ENCODE data around the gene ZNF429. TPM values are rescaled to one million over a fixed set of nuclear protein-coding genes. Genes with fewer than 3 reads are reported as not detected.
"Not testable (repeated sequence)": the region's sequence is repeated elsewhere in the genome, so short reads cannot be mapped to it uniquely, and the experiment has no call there.

The ZNF429 gene
- total RNA-seq, 1 experiment from 2014 or later: 0.66 TPM

DNA sequence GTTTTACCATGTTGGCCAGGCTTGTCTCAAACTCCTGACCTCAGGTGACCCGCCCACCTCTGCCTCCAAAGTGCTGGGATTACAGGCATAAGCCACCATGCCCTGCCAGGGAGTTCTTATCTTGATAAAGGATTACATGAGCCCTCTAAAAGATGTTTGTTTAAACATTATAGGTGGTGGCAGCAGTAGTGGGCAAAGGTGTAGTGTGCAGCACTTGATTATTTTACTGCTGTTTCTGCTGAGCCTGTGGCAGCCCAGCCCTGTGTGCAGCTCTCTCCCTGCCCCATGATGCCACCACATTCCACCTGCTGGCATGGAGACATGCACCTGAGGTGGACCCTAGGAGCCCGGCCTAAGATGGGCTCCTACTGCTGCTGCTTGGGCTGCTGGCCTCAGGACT, 54.0 kb downstream of the ZNF429 start:
- no peaks in the 10 kb centered on the region for H3K4me1 ChIP-seq (ENCODE audit: insufficient read depth, low read length)
- no peak for DNase-seq
- no peaks in the 10 kb centered on the region for H3K27me3 ChIP-seq (ENCODE audit: low read length)
- H3K36me3 ChIP-seq (ENCODE audit: low read depth, low read length): no peaks in the 10 kb centered on the region
- TF ChIP-seq EZH2 (IDR thresholded peaks at IDR 0.05; ENCODE audit: low read length, unreplicated experiment): no peak
- TF ChIP-seq, protein P1, sequence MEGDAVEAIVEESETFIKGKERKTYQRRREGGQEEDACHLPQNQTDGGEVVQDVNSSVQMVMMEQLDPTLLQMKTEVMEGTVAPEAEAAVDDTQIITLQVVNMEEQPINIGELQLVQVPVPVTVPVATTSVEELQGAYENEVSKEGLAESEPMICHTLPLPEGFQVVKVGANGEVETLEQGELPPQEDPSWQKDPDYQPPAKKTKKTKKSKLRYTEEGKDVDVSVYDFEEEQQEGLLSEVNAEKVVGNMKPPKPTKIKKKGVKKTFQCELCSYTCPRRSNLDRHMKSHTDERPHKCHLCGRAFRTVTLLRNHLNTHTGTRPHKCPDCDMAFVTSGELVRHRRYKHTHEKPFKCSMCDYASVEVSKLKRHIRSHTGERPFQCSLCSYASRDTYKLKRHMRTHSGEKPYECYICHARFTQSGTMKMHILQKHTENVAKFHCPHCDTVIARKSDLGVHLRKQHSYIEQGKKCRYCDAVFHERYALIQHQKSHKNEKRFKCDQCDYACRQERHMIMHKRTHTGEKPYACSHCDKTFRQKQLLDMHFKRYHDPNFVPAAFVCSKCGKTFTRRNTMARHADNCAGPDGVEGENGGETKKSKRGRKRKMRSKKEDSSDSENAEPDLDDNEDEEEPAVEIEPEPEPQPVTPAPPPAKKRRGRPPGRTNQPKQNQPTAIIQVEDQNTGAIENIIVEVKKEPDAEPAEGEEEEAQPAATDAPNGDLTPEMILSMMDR (conservative IDR thresholded peaks at IDR 0.05; ENCODE audit: low read depth, low read length): no peak
- no peak for TF ChIP-seq EZH2phosphoT487 (IDR thresholded peaks at IDR 0.05; ENCODE audit: borderline replicate concordance, low read length)
- H3F3A ChIP-seq (ENCODE audit: low read length, unreplicated experiment): no peaks in the 10 kb centered on the region
- intact Hi-C loops (cut with micrococcal nuclease): no loop called here
- H2AFZ ChIP-seq (ENCODE audit: low read length): no peak overlapping the region
- no peaks in the 10 kb centered on the region for H3K9me2 ChIP-seq (replicated peaks; ENCODE audit: low read length)
- H3K4me3 ChIP-seq (ENCODE audit: low read length): no peak overlapping the region
- no peak overlapping the region for H3K4me2 ChIP-seq (ENCODE audit: low read length)
- no peaks in the 10 kb centered on the region for H3K79me2 ChIP-seq (ENCODE audit: low read length)
- H3K9ac ChIP-seq (ENCODE audit: low read length): no peak overlapping the region
- ChIA-PET CTCF (no interaction called here), POLR2A (ENCODE audit: unreplicated experiment) (no interaction called here)
- H4K20me1 ChIP-seq (ENCODE audit: low read length): no peaks in the 10 kb centered on the region
- H3K9me3 ChIP-seq (ENCODE audit: low read length): 0 out of 2 replicates have a peak, but pooled peaks cover 12% of the 10 kb centered on the region
- no peak overlapping the region for H3K27ac ChIP-seq (ENCODE audit: low read length)
- no peak for ATAC-seq
- BruUV-seq (replicated peaks): no TSS peak

DNA sequence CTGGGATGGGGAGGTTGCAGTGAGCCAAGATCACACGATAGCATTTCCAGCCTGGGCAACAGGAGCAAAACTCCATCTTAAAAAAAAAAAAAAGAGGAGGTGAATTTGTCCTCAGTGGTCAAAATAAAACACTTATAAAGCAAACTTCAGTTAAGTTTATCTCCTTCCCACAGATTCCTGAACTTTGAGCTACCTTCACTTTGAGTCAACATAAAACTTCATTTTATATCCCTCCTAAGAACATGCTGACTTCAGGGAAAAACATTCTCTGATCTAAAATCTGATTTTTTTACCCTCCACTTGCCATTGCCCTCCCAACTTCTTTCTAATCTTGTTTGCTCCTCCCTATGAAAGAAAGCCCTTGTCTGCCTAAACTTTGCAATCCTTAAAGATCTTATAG, 59.0 kb downstream of the ZNF429 start:
- H3K9ac ChIP-seq (ENCODE audit: low read length): no peak overlapping the region
- no peaks in the 10 kb centered on the region for H3K36me3 ChIP-seq (ENCODE audit: low read depth, low read length)
- no peak for TF ChIP-seq EZH2phosphoT487 (IDR thresholded peaks at IDR 0.05; ENCODE audit: borderline replicate concordance, low read length)
- no peak for TF ChIP-seq EZH2 (IDR thresholded peaks at IDR 0.05; ENCODE audit: low read length, unreplicated experiment)
- TF ChIP-seq, protein P1 (conservative IDR thresholded peaks at IDR 0.05; ENCODE audit: low read depth, low read length): no peak
- no peak overlapping the region for H3K4me2 ChIP-seq (ENCODE audit: low read length)
- DNase-seq (no peak), ATAC-seq (no peak)
- H3K79me2 ChIP-seq (ENCODE audit: low read length): no peaks in the 10 kb centered on the region
- ChIA-PET CTCF (no interaction called here), POLR2A (ENCODE audit: unreplicated experiment) (interaction anchor here (0.7 kb wide), 1 partner anchor 930 kb away, joined by 3 read pairs; no protein-coding TSS in a partner anchor)
- H3K4me1 ChIP-seq (ENCODE audit: insufficient read depth, low read length): no peaks in the 10 kb centered on the region
- H3K9me3 ChIP-seq (ENCODE audit: low read length): peaks cover 11% of the 10 kb centered on the region; the same call in 1 of the 2 replicates
- H2AFZ ChIP-seq (ENCODE audit: low read length): no peak overlapping the region
- intact Hi-C loops (cut with micrococcal nuclease): no loop called here
- no peaks in the 10 kb centered on the region for H3F3A ChIP-seq (ENCODE audit: low read length, unreplicated experiment)
- no peaks in the 10 kb centered on the region for H4K20me1 ChIP-seq (ENCODE audit: low read length)
- no peaks in the 10 kb centered on the region for H3K9me2 ChIP-seq (replicated peaks; ENCODE audit: low read length)
- no peak overlapping the region for H3K4me3 ChIP-seq (ENCODE audit: low read length)
- BruUV-seq (replicated peaks): no TSS peak
- no peak overlapping the region for H3K27ac ChIP-seq (ENCODE audit: low read length)
- H3K27me3 ChIP-seq (ENCODE audit: low read length): no peaks in the 10 kb centered on the region

DNA sequence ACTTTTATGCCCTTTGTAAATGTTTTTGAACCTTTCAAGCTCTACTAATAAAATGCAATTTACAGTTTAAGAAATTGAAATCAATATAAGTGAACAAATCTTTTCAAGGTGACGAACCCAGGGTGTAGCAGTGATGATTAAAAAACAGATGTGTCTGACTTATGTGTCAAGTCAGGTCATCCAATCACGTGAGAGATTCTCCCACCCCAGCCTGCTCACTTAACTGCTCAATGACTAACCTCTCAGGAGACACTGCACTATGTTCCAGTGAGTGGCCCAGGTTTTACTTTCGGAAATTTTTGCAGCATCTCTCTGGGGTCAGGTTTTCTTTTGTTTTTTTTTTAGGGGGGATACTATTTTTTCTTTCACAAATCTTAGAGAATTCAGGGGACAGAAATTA, 60.7 kb downstream of the ZNF429 start:
- TF ChIP-seq, protein P1 (conservative IDR thresholded peaks at IDR 0.05; ENCODE audit: low read depth, low read length): no peak
- TF ChIP-seq EZH2phosphoT487 (IDR thresholded peaks at IDR 0.05; ENCODE audit: borderline replicate concordance, low read length) (no peak), EZH2 (IDR thresholded peaks at IDR 0.05; ENCODE audit: low read length, unreplicated experiment) (no peak)
- Histone ChIP-seq H3K4me2 (ENCODE audit: low read length) (no peak overlapping the region), H3F3A (ENCODE audit: low read length, unreplicated experiment) (no peaks in the 10 kb centered on the region), H3K27ac (ENCODE audit: low read length) (no peak overlapping the region), H3K9ac (ENCODE audit: low read length) (no peak overlapping the region), H3K27me3 (ENCODE audit: low read length) (no peaks in the 10 kb centered on the region), H3K9me3 (ENCODE audit: low read length) (peaks cover 15% of the 10 kb centered on the region; the same call in 1 of the 2 replicates), H3K79me2 (ENCODE audit: low read length) (no peaks in the 10 kb centered on the region), H3K36me3 (ENCODE audit: low read depth, low read length) (no peaks in the 10 kb centered on the region), H2AFZ (ENCODE audit: low read length) (no peak overlapping the region), H3K4me1 (ENCODE audit: insufficient read depth, low read length) (no peaks in the 10 kb centered on the region), H3K4me3 (ENCODE audit: low read length) (no peak overlapping the region), H3K9me2 (replicated peaks; ENCODE audit: low read length) (no peaks in the 10 kb centered on the region), H4K20me1 (ENCODE audit: low read length) (no peaks in the 10 kb centered on the region)
- no TSS peak for BruUV-seq (replicated peaks)
- ATAC-seq (no peak), DNase-seq (no peak)
- CTCF ChIA-PET: no interaction called here
- POLR2A ChIA-PET (ENCODE audit: unreplicated experiment): no interaction called here
- intact Hi-C loops (cut with micrococcal nuclease): no loop called here

DNA sequence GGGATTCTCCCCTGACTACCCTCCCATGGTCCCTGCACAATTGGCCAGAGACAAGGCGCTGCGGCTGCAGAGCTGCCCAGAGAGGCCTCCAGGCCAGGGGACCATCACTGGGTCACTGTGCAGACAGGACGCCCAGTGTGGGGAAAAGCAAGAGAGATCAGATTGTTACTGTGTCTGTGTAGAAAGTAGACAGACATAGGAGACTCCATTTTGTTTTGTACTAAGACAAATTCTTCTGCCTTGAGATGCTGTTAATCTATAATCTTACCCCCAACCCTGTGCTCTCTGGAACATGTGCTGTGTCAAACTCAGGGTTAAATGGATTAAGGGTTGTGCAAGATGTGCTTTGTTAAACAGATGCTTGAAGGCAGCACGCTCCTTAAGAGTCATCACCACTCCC, 62.4 kb downstream of the ZNF429 start:
- intact Hi-C loops (cut with micrococcal nuclease); H3K4me3 ChIP-seq (ENCODE audit: low read length); ATAC-seq; H3K4me2 ChIP-seq (ENCODE audit: low read length); H3K79me2 ChIP-seq (ENCODE audit: low read length); DNase-seq; H3K9me2 ChIP-seq (replicated peaks; ENCODE audit: low read length); H3K36me3 ChIP-seq (ENCODE audit: low read depth, low read length); H3K27ac ChIP-seq (ENCODE audit: low read length); H3K9ac ChIP-seq (ENCODE audit: low read length); H3K27me3 ChIP-seq (ENCODE audit: low read length); POLR2A ChIA-PET (ENCODE audit: unreplicated experiment); H2AFZ ChIP-seq (ENCODE audit: low read length); H3F3A ChIP-seq (ENCODE audit: low read length, unreplicated experiment); H3K4me1 ChIP-seq (ENCODE audit: insufficient read depth, low read length); BruUV-seq (replicated peaks); CTCF ChIA-PET; H4K20me1 ChIP-seq (ENCODE audit: low read length): not testable (repeated sequence)
- peaks cover 17% of the 10 kb centered on the region; the same call in 1 of the 2 replicates for H3K9me3 ChIP-seq (ENCODE audit: low read length)
